HepG2 (cell line): ENCODE results near the gene EVPLL.
"Not testable (repeated sequence)": the region's sequence is repeated elsewhere in the genome, so short reads cannot be mapped to it uniquely, and the experiment has no call there.

Experiments used
- CTCF ChIP-seq: sonication (generic); formaldehyde crosslinking; IDR thresholded peaks from 2 replicates; pipeline ENCODE4 v1.5.0; 2020; ENCODE audit warnings: mild to moderate bottlenecking, missing genetic modification reagents, moderate library complexity
- HOXA7 ChIP-seq: sonication (generic); formaldehyde crosslinking; IDR thresholded peaks from 2 replicates; pipeline ENCODE4 v1.8.1; 2022; ENCODE audit warnings: mild to moderate bottlenecking, missing genetic modification reagents, moderate library complexity
- POLR2A ChIP-seq, 2 experiments: IDR thresholded peaks; 2 replicates each; pipeline ENCODE4 v1.6.1; 2011; ENCODE audit warnings: low read depth in 2 of 2, low read length in 2 of 2, mild to moderate bottlenecking in 1 of 2, moderate library complexity in 1 of 2; ENCODE audit not compliant: insufficient read depth in 1 of 2
- REST ChIP-seq, 2 experiments: IDR thresholded peaks; 2 replicates each; pipeline ENCODE4 v1.6.1; 2011 to 2012; ENCODE audit warnings: low read length in 2 of 2, borderline replicate concordance in 1 of 2, low read depth in 1 of 2, mild to moderate bottlenecking in 1 of 2, moderate library complexity in 1 of 2
- ZNF207 ChIP-seq: fragments of 450-650 bp; IDR thresholded peaks from 2 replicates; pipeline ENCODE4 v1.6.1; 2016; ENCODE audit warnings: antibody characterized with exemption, borderline replicate concordance
- ZNF441 ChIP-seq: sonication (generic); formaldehyde crosslinking; IDR thresholded peaks from 2 replicates; pipeline ENCODE4 v1.7.0; 2021; ENCODE audit warnings: missing genetic modification reagents, borderline replicate concordance

GRCh38 chr17:18384271-18384670 is 6.7 kb downstream of the EVPLL start:
- not testable (repeated sequence) for TF ChIP-seq CTCF (CRISPR knock-in tag); HOXA7 (CRISPR knock-in tag); ZNF207; POLR2A (IDR thresholded peaks at IDR 0.05; ENCODE audit: insufficient read depth in 1 of 2, low read depth in 2 of 2, low read length in 2 of 2); REST (IDR thresholded peaks at IDR 0.05; ENCODE audit: borderline replicate concordance in 1 of 2, low read depth in 1 of 2, low read length in 2 of 2); ZNF441 (CRISPR knock-in tag)
